DND-41 (cell line): ENCODE data around the gene TMEM135.

ENCODE experiments used
- ATAC-seq: fragments of 200-7000 bp; cut with Tn5 transposase; 3 replicates; pipeline ENCODE4 v1.9.1; 2021; ENCODE audit warnings: low read depth; ENCODE audit not compliant: insufficient read depth
- DNase-seq: peaks from one replicate; pipeline ENCODE4 v3.0.0-alpha.2; 2020
- H2AFZ ChIP-seq: 2 replicates; pipeline ENCODE4 v1.6.0; 2012; ENCODE audit warnings: low read depth, low read length
- H3K27ac ChIP-seq: 2 replicates; pipeline ENCODE4 v1.5.1; 2012; ENCODE audit warnings: low read length, inconsistent platforms
- H3K27me3 ChIP-seq: fragments of 200-600 bp; sonication (generic); 2 replicates; pipeline ENCODE4 v1.6.0; 2012; ENCODE audit warnings: low read length, mild to moderate bottlenecking, inconsistent platforms; ENCODE audit not compliant: insufficient read depth, poor library complexity
- H3K36me3 ChIP-seq: 2 replicates; pipeline ENCODE4 v1.5.1; 2012; ENCODE audit warnings: low read length, inconsistent platforms; ENCODE audit not compliant: insufficient read depth
- H3K4me1 ChIP-seq: 2 replicates; pipeline ENCODE4 v1.5.1; 2012; ENCODE audit warnings: mild to moderate bottlenecking, low read length; ENCODE audit not compliant: insufficient read depth
- H3K4me2 ChIP-seq: 2 replicates; pipeline ENCODE4 v1.6.0; 2012; ENCODE audit warnings: mild to moderate bottlenecking, moderate library complexity, low read length, inconsistent platforms; ENCODE audit not compliant: insufficient read depth
- H3K4me3 ChIP-seq, 2 experiments: fragments of 200-600 bp in 1 of 2; shearing (Covaris generic) in 1 of 2; 2 replicates each; pipeline ENCODE4 v1.5.1; 2012 to 2016; ENCODE audit warnings: inconsistent platforms in 2 of 2, low read length in 2 of 2, mild to moderate bottlenecking in 2 of 2, low read depth in 1 of 2, moderate library complexity in 1 of 2
- H3K79me2 ChIP-seq: 2 replicates; pipeline ENCODE4 v1.6.0; 2012; ENCODE audit warnings: low read length, inconsistent platforms; ENCODE audit not compliant: insufficient read depth
- H3K9ac ChIP-seq: 2 replicates; pipeline ENCODE4 v1.6.0; 2012; ENCODE audit warnings: low read depth, mild to moderate bottlenecking, inconsistent platforms, low read length, moderate library complexity
- H3K9me3 ChIP-seq: 2 replicates; pipeline ENCODE4 v1.5.1; 2012; ENCODE audit warnings: low read length, moderate library complexity, mild to moderate bottlenecking, inconsistent platforms; ENCODE audit not compliant: insufficient read depth, severe bottlenecking
- H4K20me1 ChIP-seq: 2 replicates; pipeline ENCODE4 v1.6.0; 2012; ENCODE audit warnings: low read length; ENCODE audit not compliant: insufficient read depth
- EZH2 ChIP-seq: IDR thresholded peaks from 3 replicates; pipeline ENCODE4 v1.6.1; 2012; ENCODE audit warnings: borderline replicate concordance, low read depth, mild to moderate bottlenecking, moderate library complexity, low read length, inconsistent platforms; ENCODE audit not compliant: severe bottlenecking
- TF ChIP-seq, protein P1 (sequence below): IDR thresholded peaks from 2 replicates; pipeline ENCODE4 v1.5.1; 2012; ENCODE audit warnings: borderline replicate concordance, low read length, moderate library complexity, mild to moderate bottlenecking; ENCODE audit not compliant: poor library complexity, severe bottlenecking; ENCODE audit errors: extremely low read depth

Gene TMEM135

DNA sequence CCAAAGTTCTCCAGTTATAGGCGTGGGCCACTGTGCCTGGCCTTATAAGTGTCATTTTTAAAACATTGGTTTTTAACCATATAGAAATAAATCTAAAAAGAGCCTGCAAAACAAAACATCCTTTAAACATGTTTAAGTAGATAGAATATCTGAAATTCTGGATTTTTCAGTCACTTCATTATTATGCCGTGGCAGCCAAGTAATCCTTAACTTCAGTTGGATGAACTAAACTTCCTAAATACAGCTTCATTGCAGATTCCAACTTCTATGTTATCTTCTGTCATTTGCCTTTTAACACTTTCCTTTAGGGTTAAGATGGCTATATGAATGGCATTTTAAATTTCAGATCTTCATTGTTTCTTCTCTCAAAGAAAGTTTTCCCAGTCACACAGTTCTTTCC is 291.4 kb downstream of the TMEM135 start:
- DNase-seq, result no peak
- H2AFZ ChIP-seq, result no peak overlapping the region
- H3K4me2 ChIP-seq, result no peak overlapping the region
- no peaks in the 10 kb centered on the region for H4K20me1 ChIP-seq
- no peak overlapping the region for H3K27ac ChIP-seq
- H3K4me3 ChIP-seq, result no peak overlapping the region
- no peaks in the 10 kb centered on the region for H3K27me3 ChIP-seq
- no peaks in the 10 kb centered on the region for H3K79me2 ChIP-seq
- no peak for TF ChIP-seq EZH2
- TF ChIP-seq, protein P1, sequence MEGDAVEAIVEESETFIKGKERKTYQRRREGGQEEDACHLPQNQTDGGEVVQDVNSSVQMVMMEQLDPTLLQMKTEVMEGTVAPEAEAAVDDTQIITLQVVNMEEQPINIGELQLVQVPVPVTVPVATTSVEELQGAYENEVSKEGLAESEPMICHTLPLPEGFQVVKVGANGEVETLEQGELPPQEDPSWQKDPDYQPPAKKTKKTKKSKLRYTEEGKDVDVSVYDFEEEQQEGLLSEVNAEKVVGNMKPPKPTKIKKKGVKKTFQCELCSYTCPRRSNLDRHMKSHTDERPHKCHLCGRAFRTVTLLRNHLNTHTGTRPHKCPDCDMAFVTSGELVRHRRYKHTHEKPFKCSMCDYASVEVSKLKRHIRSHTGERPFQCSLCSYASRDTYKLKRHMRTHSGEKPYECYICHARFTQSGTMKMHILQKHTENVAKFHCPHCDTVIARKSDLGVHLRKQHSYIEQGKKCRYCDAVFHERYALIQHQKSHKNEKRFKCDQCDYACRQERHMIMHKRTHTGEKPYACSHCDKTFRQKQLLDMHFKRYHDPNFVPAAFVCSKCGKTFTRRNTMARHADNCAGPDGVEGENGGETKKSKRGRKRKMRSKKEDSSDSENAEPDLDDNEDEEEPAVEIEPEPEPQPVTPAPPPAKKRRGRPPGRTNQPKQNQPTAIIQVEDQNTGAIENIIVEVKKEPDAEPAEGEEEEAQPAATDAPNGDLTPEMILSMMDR, result no peak
- no peaks in the 10 kb centered on the region for H3K9me3 ChIP-seq
- H3K36me3 ChIP-seq, result no peaks in the 10 kb centered on the region
- no peak overlapping the region for H3K9ac ChIP-seq
- no peaks in the 10 kb centered on the region for H3K4me1 ChIP-seq
- no peak for ATAC-seq

GRCh38 chr11:87330187-87330601 is 292.5 kb downstream of the TMEM135 start:
- no peaks in the 10 kb centered on the region for H4K20me1 ChIP-seq
- H3K4me1 ChIP-seq, result no peaks in the 10 kb centered on the region
- ATAC-seq (no peak), DNase-seq (no peak)
- TF ChIP-seq EZH2, result no peak
- TF ChIP-seq, protein P1, result no peak
- no peaks in the 10 kb centered on the region for H3K9me3 ChIP-seq
- H3K9ac ChIP-seq, result no peak overlapping the region
- H3K79me2 ChIP-seq, result no peaks in the 10 kb centered on the region
- no peaks in the 10 kb centered on the region for H3K36me3 ChIP-seq
- no peak overlapping the region for H2AFZ ChIP-seq
- H3K27me3 ChIP-seq, result no peaks in the 10 kb centered on the region
- no peak overlapping the region for H3K27ac ChIP-seq
- no peak overlapping the region for H3K4me2 ChIP-seq
- no peak overlapping the region for H3K4me3 ChIP-seq

DNA sequence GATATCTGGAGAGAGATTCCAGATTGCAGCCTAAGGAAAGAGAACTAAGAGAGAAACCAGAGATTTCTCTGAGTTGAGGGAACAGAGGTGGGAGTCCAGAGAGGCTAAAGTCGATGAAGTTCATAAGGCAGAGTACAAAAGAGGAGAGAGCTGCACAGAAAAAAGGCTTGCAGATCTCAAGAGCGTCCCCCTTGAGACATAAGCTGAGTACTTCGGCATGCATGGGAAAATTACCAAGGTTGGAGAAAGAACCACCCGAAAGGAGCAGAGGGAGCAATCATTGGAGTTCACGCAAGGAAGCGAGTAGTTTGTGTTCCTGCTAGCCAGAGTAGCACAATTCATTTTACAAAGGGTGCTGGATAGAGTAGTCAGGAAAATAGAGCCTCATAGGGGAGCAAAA is 293.5 kb downstream of the TMEM135 start:
- TF ChIP-seq, protein P1, result no peak
- no peak for TF ChIP-seq EZH2
- no peaks in the 10 kb centered on the region for H3K79me2 ChIP-seq
- no peak overlapping the region for H3K27ac ChIP-seq
- DNase-seq (no peak), ATAC-seq (no peak)
- H3K9me3 ChIP-seq, result no peaks in the 10 kb centered on the region
- H3K4me1 ChIP-seq, result no peaks in the 10 kb centered on the region
- H3K36me3 ChIP-seq, result no peaks in the 10 kb centered on the region
- H4K20me1 ChIP-seq, result no peaks in the 10 kb centered on the region
- no peak overlapping the region for H3K4me2 ChIP-seq
- no peak overlapping the region for H2AFZ ChIP-seq
- no peaks in the 10 kb centered on the region for H3K27me3 ChIP-seq
- no peak overlapping the region for H3K9ac ChIP-seq
- no peak overlapping the region for H3K4me3 ChIP-seq
